HG02642 (cell line): ENCODE results near the gene GSTP1.
"Not testable (repeated sequence)": the region's sequence is repeated elsewhere in the genome, so short reads cannot be mapped to it uniquely, and the experiment has no call there.

ENCODE experiments used
- ATAC-seq: cut with Tn5 transposase; IDR thresholded peaks from one replicate; pipeline ENCODE4 v1.9.1; 2021; ENCODE audit warnings: mild to moderate bottlenecking; ENCODE audit not compliant: unreplicated experiment, poor library complexity

GSTP1 gene

GRCh38 chr11:67593565-67593905 lies 9.9 kb downstream of the GSTP1 start:
- no peak for ATAC-seq

GRCh38 chr11:67594480-67594879 lies 10.9 kb downstream of the GSTP1 start:
- no peak for ATAC-seq

GRCh38 chr11:67596753-67597300 lies 13.2 kb downstream of the GSTP1 start:
- no peak for ATAC-seq

- not testable (repeated sequence) for ATAC-seq
Observed at GRCh38 chr11:67597458-67597857, 13.8 kb downstream of the GSTP1 start.

GRCh38 chr11:67597963-67598362 lies 14.4 kb downstream of the GSTP1 start:
- ATAC-seq = not testable (repeated sequence)

GRCh38 chr11:67599149-67599548 lies 15.5 kb downstream of the GSTP1 start:
- no peak for ATAC-seq

GRCh38 chr11:67600324-67601029 lies 16.9 kb downstream of the GSTP1 start:
- ATAC-seq = no peak

- no peak for ATAC-seq
Observed at GRCh38 chr11:67601098-67601497, 17.5 kb downstream of the GSTP1 start.

- not testable (repeated sequence) for ATAC-seq
Observed at GRCh38 chr11:67604119-67604518, 20.5 kb downstream of the GSTP1 start.

GRCh38 chr11:67604815-67605214 lies 21.2 kb downstream of the GSTP1 start:
- ATAC-seq = no peak

- ATAC-seq = no peak
Observed at GRCh38 chr11:67605231-67606011, 21.8 kb downstream of the GSTP1 start.

GRCh38 chr11:67606093-67606491 lies 22.5 kb downstream of the GSTP1 start:
- no peak for ATAC-seq

- peak; percentile 96 for ATAC-seq
Observed at GRCh38 chr11:67606492-67607295, 23.1 kb downstream of the GSTP1 start, which contains the start of gene NDUFV1. TSS of gene NDUFV1 (plus strand) at chr11:67606936. CDS start at chr11:67607005, 69 bp downstream.

GRCh38 chr11:67607507-67607906 lies 23.9 kb downstream of the GSTP1 start:
- ATAC-seq = no peak

- no peak for ATAC-seq
Observed at GRCh38 chr11:67608486-67608885, 24.9 kb downstream of the GSTP1 start.

- ATAC-seq = no peak
Observed at GRCh38 chr11:67609316-67609715, 25.7 kb downstream of the GSTP1 start.

- no peak for ATAC-seq
Observed at GRCh38 chr11:67610302-67610868, 26.8 kb downstream of the GSTP1 start.

- no peak for ATAC-seq
Observed at GRCh38 chr11:67611165-67611564, 27.6 kb downstream of the GSTP1 start.

- no peak for ATAC-seq
Observed at GRCh38 chr11:67611704-67612587, 28.3 kb downstream of the GSTP1 start.
